Measurements from ENCODE around the gene C10orf120.

The C10orf120 gene

DNA sequence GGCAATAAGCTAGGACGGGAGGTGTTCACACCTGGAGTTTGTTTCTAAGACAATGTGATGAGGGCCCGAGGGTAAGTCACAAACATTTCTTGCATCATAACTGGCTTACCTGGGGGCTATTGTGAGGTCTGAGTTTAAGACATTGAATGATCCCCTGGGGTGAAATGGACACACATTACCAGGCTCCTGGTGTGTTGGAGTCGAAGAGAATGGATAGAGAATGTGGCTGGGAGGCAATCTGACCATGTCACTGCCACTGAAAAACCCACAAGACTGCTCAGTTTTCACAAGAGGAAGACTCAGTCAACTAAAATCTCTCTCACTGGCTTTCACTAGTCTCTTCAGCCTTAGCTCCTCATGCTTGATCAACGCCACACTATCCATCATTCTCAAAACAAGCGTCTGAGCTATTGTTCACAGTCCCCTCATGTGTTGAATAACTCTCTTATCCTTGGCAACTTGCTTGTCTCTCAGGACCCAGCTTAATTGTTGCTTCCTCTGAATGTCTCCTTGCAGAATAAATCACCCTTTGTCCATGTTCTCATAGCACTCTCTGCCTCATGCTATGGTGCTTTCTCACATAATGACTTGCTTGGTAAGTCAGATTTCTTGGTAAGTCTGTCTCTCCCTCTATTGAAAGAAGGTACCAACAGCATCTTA, at the start of gene C10orf120:
TSS of gene C10orf120 (minus strand) at position 51 of the 660 bp plus-strand sequence. CDS start 56 bp downstream, outside the sequence.
- in situ Hi-C loops (cut with HindIII; ENCODE audit: low sequenced_read_pairs) = no loop called here
- no peak for DNase-seq (ENCODE audit: low read depth, low spot score)
- TF ChIP-seq, protein P1, sequence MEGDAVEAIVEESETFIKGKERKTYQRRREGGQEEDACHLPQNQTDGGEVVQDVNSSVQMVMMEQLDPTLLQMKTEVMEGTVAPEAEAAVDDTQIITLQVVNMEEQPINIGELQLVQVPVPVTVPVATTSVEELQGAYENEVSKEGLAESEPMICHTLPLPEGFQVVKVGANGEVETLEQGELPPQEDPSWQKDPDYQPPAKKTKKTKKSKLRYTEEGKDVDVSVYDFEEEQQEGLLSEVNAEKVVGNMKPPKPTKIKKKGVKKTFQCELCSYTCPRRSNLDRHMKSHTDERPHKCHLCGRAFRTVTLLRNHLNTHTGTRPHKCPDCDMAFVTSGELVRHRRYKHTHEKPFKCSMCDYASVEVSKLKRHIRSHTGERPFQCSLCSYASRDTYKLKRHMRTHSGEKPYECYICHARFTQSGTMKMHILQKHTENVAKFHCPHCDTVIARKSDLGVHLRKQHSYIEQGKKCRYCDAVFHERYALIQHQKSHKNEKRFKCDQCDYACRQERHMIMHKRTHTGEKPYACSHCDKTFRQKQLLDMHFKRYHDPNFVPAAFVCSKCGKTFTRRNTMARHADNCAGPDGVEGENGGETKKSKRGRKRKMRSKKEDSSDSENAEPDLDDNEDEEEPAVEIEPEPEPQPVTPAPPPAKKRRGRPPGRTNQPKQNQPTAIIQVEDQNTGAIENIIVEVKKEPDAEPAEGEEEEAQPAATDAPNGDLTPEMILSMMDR (IDR thresholded peaks at IDR 0.05; ENCODE audit: low read depth, low read length) = no peak
- no peak within 1 kb of the TSS for H3K4me3 ChIP-seq (ENCODE audit: low read depth, low read length)

DNA sequence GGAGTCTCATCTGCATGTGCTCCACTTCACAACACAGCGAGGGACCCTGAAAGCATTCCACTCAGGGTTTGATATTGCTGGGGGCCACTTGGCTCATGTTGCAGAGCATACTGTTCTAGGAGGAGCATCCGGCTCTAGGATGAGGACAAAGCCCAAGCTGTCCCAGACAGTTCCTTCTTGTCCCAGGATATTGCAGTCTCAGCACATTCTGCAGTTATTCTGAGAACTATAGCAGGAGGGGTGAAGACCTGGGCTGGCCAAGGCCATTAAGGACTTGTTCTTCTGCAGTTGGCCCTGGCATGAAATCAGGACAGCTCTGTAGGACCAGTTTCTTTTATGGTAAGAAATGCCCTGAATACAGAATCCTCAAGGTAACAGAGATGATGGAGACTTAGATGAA, 48.9 kb upstream of the C10orf120 start:
- in situ Hi-C loops (cut with HindIII; ENCODE audit: low sequenced_read_pairs) = no loop called here
- TF ChIP-seq, protein P1 (IDR thresholded peaks at IDR 0.05; ENCODE audit: low read depth, low read length) = no peak
- no peak overlapping the region for H3K4me3 ChIP-seq (ENCODE audit: low read depth, low read length)
- DNase-seq (ENCODE audit: low read depth, low spot score) = no peak

DNA sequence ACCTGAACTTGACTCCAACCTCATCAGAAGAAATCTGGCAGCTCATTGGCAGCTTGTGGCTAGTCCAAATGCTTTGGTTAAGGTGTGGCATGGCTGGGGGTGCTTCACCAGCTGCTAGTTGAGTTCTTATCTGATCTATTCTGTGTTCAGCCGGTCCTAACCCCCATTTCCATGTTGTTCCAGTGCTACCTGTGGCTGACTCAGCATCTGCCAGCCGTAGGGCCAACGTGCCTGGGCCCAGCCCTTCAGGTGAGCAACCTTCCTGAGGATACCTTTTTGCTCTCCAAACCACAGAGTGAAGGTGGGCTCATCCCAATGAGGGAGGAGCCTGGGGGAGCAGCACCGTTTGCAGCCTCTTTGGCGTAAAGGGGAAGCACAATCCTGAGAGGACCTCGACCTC, 46.8 kb upstream of the C10orf120 start:
- in situ Hi-C loops (cut with HindIII; ENCODE audit: low sequenced_read_pairs) = no loop called here
- no peak overlapping the region for H3K4me3 ChIP-seq (ENCODE audit: low read depth, low read length)
- no peak for DNase-seq (ENCODE audit: low read depth, low spot score)
- TF ChIP-seq, protein P1 (IDR thresholded peaks at IDR 0.05; ENCODE audit: low read depth, low read length) = no peak

DNA sequence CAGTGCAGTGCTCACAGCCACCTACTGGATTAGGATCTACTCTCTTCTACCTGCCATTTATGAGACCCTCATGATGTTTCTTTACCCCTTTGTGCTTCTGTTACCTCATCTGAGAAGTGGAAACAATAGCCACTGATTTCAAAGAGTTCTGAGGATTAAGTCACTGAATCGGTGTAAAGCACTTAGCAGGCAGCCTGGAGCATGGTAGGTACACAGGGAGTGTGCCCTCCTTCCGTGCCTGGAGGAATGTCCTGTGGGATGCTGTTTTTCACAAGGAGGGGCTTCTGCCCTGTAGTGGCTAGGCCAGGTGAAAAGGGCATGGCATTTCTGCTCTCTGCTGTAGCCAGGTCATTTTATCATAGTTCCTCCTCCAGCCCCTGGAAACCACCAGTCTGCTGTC, 44.6 kb upstream of the C10orf120 start:
- no peak overlapping the region for H3K4me3 ChIP-seq (ENCODE audit: low read depth, low read length)
- no peak for DNase-seq (ENCODE audit: low read depth, low spot score)
- TF ChIP-seq, protein P1 (IDR thresholded peaks at IDR 0.05; ENCODE audit: low read depth, low read length) = no peak
- in situ Hi-C loops (cut with HindIII; ENCODE audit: low sequenced_read_pairs) = no loop called here

DNA sequence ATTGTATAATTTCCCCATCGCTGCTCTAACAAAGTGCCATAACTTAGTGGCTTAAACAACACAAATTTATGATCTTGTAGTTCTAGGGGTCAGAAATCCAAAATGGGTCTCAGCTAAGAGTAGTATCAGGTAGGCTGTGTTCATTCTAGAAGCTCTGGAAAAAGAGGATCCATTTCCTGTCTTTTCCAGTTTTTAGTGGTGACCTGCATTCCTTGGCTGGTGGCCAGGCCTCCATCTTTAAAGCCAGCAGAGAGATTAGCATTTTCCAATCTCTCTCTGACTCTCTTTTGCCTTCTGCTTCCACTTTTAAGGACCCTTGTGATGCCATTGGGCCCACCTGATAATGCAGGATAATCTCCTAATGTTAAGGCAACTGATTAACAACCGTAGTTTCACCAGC, 41.0 kb upstream of the C10orf120 start:
- TF ChIP-seq, protein P1 (IDR thresholded peaks at IDR 0.05; ENCODE audit: low read depth, low read length) = no peak

DNA sequence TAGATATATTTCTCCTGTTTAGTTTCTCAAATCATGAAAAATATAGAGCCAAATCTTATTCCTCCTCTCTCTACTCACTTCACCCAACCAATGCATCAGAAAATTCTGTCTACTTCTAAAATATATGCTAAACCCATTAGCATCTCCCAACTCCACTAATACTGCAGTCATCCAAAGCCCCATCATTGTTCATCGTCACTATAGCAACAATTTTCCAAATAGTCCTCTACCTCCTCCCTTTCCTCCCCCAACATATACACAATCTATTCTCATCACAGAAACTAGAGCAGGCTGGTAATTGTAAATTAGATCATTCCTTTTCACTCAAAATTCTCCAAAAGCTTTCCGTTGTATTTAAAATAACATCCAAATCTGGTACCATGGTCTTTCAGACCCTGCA, 38.4 kb upstream of the C10orf120 start:
- no peak for DNase-seq (ENCODE audit: low read depth, low spot score)
- no peak overlapping the region for H3K4me3 ChIP-seq (ENCODE audit: low read depth, low read length)
- TF ChIP-seq, protein P1 (IDR thresholded peaks at IDR 0.05; ENCODE audit: low read depth, low read length) = no peak
- in situ Hi-C loops (cut with HindIII; ENCODE audit: low sequenced_read_pairs) = no loop called here

More for the DNA sequence above, 41.0 kb upstream of the C10orf120 start:
- no peak for DNase-seq (ENCODE audit: low read depth, low spot score)
- in situ Hi-C loops (cut with HindIII; ENCODE audit: low sequenced_read_pairs) = no loop called here
- H3K4me3 ChIP-seq (ENCODE audit: low read depth, low read length) = no peak overlapping the region
